Measurements from ENCODE around the gene SYNJ2.

- no peak for TF ChIP-seq CTCF (IDR thresholded peaks at IDR 0.05; ENCODE audit: poor library complexity, severe bottlenecking)
- TF ChIP-seq EP300 (conservative IDR thresholded peaks at IDR 0.05; ENCODE audit: poor library complexity, severe bottlenecking): no peak
- no peak for TF ChIP-seq RAD21 (conservative IDR thresholded peaks at IDR 0.05)
- TF ChIP-seq EZH2 (IDR thresholded peaks at IDR 0.05; ENCODE audit: borderline replicate concordance, insufficient read depth, low read length, poor library complexity, severe bottlenecking): no peak
- TF ChIP-seq MXI1 (conservative IDR thresholded peaks at IDR 0.05; ENCODE audit: poor library complexity, severe bottlenecking): no peak
Measured at GRCh38 chr6:158142789-158143188, 161.1 kb downstream of the SYNJ2 start.

Measured in neural cell (in vitro differentiated cells).